SK-N-SH (cell line): ENCODE measurements around the gene COL26A1.

ENCODE experiments used
- GABPA ChIP-seq: IDR thresholded peaks from 2 replicates; pipeline ENCODE4 v1.4.0; 2012; ENCODE audit warnings: low read depth, mild to moderate bottlenecking
- TF ChIP-seq, protein P1 (sequence below): fragments of 200-600 bp; sonication (generic); IDR thresholded peaks from 2 replicates; pipeline ENCODE4 v1.6.1; 2017; ENCODE audit warnings: antibody characterized with exemption, mild to moderate bottlenecking, moderate library complexity
- TF ChIP-seq, protein P2 (sequence below): fragments of 150-350 bp; IDR thresholded peaks from 2 replicates; pipeline ENCODE4 v1.6.1; 2016; ENCODE audit warnings: mild to moderate bottlenecking, low read depth, low read length

DNA sequence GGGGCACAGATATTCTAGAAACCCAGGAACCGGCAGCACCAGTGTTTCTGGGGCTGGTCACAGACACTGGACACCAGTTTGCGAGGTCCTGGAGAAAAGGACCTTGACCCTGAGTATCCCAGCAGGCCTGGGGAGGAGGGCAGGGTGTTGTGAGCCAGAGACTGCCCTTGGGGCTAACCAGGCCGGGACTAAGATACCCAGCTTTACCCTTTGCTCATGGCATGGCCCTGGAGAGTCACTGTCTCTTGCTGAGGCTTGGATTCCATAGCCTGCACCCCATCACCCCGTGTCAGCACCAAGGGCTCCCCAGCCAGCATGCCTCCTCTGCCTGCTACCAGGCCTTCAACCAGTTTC is 124.4 kb downstream of the COL26A1 start:
- TF ChIP-seq, protein P1, sequence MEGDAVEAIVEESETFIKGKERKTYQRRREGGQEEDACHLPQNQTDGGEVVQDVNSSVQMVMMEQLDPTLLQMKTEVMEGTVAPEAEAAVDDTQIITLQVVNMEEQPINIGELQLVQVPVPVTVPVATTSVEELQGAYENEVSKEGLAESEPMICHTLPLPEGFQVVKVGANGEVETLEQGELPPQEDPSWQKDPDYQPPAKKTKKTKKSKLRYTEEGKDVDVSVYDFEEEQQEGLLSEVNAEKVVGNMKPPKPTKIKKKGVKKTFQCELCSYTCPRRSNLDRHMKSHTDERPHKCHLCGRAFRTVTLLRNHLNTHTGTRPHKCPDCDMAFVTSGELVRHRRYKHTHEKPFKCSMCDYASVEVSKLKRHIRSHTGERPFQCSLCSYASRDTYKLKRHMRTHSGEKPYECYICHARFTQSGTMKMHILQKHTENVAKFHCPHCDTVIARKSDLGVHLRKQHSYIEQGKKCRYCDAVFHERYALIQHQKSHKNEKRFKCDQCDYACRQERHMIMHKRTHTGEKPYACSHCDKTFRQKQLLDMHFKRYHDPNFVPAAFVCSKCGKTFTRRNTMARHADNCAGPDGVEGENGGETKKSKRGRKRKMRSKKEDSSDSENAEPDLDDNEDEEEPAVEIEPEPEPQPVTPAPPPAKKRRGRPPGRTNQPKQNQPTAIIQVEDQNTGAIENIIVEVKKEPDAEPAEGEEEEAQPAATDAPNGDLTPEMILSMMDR, result no peak
- TF ChIP-seq, protein P2, sequence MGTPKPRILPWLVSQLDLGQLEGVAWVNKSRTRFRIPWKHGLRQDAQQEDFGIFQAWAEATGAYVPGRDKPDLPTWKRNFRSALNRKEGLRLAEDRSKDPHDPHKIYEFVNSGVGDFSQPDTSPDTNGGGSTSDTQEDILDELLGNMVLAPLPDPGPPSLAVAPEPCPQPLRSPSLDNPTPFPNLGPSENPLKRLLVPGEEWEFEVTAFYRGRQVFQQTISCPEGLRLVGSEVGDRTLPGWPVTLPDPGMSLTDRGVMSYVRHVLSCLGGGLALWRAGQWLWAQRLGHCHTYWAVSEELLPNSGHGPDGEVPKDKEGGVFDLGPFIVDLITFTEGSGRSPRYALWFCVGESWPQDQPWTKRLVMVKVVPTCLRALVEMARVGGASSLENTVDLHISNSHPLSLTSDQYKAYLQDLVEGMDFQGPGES, result no peak
- no peak for TF ChIP-seq GABPA
